Measurements from ENCODE around the gene CRADD.
"Not testable (repeated sequence)": the region's sequence is repeated elsewhere in the genome, so short reads cannot be mapped to it uniquely, and the experiment has no call there.

The CRADD gene

DNA sequence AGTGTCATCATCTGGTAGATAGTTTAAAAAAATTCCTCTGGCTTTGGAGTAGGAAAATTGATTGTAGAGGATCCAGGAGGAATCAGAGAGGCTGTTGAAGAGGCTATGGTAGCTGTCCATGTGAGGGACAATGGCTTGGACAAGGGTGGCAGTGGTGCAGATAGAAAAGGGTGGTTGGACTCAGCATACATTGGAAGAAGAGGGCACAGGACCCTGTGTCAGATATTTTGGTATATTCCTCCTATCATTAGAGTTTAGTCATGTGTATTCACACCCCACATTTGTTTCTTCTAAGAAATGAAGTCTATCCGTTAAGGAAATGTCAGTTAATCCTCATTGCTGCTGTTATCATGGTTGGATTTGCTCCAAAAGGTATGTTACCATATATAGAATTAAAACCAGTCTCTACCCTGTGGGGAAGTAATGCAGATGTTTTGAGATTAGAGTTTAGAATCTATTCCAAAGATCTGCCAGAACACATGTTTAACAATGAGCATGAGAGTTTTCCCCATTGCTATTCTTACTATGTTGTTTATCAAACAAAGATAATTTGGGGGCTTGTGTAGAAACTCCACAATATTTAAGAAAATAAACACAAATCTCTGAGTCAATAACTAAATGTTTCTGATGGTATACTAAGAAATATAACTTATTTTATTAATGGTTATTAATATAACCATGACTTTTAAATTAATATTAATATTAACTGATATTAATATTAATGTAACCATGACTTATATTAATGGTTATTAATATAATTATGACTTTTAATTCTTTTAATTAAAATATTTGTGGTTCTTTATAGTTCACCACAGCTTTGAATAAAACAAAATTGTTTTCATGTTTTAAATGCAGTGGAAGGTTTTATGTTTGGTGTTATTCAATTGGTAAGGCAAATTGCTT, 80.9 kb downstream of the CRADD start:
- DNase-seq (ENCODE audit: low read depth in 3 of 3) = no peak

- no peak for DNase-seq (ENCODE audit: low read depth in 3 of 3)
Observed at GRCh38 chr12:93758801-93759373, 81.7 kb downstream of the CRADD start.

DNA sequence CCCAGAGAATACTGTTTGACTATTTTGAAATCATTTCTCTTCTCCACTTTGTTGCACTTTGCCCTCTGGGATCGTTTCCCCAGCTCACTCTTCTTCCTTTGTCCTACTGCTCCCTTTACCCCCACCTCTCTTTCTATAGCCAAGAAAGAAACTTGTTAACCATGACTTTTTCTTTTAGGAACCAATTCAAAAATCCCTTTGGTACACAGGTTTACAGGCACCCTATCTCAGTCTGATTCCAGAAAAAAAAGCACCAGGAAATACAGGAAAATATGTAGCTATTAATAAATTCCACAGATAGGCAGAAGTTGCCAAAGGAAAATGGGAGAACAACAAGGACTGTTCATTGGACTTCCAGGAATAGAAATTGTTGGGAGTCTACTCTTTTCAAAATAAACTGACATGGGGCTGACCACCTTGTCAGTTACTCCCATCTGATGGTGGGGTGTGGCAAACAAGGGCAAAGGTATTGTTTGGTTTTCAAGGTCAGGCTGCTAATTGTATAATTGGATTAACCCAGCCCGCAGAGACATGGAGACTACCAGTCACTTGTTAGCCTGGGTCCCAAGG, 82.4 kb downstream of the CRADD start:
- no peak for DNase-seq (ENCODE audit: low read depth in 3 of 3)

DNA sequence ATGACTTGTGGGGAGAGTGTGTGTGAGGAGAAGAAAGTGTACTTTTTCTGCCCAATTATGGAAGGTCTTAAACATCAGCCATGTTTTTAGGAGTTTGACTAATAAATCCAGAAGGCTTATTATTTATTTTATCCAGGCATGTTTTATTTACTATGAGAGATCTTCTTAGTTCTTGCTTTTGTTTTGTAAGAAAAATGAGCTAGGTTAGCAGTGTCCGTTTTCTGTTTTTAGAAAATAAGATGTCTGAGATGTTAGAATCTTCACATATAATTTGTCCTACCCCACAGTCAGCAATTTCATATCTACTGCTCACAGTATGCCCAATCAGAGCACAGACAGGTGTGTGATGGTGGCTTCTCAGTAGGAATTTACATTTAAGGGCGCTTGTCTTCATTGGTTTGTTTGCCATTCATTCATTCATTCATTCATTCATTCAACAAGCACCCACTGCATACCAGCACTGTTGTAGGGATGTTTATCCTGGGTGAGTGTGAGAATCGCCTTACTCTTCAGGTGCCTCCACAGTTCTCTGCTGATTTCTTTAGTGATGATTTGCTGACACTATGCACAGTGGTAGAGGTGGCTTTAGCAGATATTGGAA, 83.2 kb downstream of the CRADD start:
- no peak for DNase-seq (ENCODE audit: low read depth in 3 of 3)

DNA sequence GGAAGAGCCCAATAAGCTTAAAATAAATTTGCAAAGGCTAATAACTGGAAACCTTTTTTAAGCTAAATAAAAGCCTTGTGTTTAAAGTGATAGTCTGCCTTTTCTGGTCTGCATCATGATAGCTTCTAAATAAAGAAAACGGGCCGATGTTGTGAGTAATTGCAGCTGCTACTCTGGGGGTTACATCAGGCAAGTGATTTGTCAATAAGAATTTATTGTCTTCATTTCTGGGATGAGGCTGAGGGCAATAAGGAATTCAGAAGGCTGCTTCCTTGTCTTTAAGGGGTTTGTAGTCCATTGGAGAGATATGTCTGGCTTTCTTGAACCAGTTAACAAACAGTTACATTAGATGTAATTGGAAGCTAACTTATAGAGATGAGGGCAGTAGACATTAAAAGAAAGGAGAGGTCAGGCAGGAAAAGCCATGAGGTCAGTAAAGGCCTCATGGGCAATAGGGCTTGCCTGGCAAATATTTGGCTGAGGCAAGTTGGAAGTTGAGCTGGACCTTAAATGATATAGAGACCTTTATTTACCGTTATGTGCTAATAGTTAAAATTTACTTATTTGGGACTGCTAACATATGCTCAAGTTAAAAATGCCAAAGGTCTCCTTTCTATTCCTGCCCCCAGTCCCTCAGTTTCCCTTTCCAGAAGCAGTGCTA, 85.0 kb downstream of the CRADD start:
- DNase-seq (ENCODE audit: low read depth in 3 of 3) = no peak

GRCh38 chr12:93762912-93763553, 85.9 kb downstream of the CRADD start:
- DNase-seq (ENCODE audit: low read depth in 3 of 3) = no peak

DNA sequence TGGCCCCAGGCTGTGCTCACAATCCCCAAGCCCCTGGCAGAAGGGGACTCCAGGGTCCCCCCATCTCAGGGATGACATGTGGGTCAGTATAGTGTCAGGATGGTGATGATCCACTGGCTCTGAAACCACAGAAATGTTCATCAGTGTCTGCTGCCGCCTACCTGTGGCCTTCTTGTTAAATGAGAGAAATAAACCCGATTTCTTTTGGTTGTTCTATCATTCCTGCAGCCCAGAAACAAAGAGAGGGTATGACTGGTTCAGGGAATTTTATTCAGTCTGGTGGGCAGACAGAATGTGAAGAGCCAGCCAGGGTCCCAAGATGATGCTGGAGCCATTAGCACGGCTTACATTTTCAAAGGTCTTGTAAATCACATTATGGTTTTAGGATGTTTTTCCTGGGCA, 86.6 kb downstream of the CRADD start:
- no peak for DNase-seq (ENCODE audit: low read depth in 3 of 3)

DNA sequence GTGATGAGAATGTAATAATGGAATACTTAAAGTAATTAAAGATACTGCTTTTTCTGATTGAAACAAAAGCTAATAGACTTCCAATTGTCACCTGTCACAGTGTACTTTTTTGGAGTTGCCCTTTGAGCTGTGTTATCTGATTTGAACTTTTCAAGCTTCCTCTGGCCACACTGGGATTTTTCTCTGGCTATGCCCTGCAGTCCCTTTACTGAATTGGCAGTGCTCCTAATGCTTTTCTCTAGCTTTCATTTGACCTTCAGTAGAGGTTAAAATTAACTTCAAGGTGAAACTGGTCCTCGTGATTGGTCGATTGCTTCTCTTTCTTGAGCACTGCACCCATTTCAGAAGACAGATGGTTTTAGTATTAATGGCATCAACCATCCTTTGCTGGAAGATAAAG, 89.2 kb downstream of the CRADD start:
- no peak for DNase-seq (ENCODE audit: low read depth in 3 of 3)

- no peak for DNase-seq (ENCODE audit: low read depth in 3 of 3)
Observed at GRCh38 chr12:93766796-93767523, 89.8 kb downstream of the CRADD start.

DNA sequence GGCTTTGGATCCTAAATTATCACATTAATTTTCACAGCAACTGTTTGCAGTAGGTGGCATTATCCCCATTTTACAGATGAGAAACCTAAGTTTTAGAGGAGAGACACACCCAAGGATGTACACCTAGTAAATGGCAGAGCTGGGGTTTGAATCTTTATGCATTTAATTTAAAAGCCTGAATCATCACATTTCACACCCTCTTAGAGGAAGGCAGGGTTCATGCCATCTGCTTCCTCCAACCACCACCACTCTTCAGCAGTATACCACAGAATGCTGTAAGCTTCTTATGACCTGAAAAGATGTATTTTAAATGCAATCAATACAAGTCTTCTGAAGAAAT, 90.3 kb downstream of the CRADD start:
- no peak for DNase-seq (ENCODE audit: low read depth in 3 of 3)

- DNase-seq (ENCODE audit: low read depth in 3 of 3) = no peak
Observed at GRCh38 chr12:93772003-93772700, 95.0 kb downstream of the CRADD start.

DNA sequence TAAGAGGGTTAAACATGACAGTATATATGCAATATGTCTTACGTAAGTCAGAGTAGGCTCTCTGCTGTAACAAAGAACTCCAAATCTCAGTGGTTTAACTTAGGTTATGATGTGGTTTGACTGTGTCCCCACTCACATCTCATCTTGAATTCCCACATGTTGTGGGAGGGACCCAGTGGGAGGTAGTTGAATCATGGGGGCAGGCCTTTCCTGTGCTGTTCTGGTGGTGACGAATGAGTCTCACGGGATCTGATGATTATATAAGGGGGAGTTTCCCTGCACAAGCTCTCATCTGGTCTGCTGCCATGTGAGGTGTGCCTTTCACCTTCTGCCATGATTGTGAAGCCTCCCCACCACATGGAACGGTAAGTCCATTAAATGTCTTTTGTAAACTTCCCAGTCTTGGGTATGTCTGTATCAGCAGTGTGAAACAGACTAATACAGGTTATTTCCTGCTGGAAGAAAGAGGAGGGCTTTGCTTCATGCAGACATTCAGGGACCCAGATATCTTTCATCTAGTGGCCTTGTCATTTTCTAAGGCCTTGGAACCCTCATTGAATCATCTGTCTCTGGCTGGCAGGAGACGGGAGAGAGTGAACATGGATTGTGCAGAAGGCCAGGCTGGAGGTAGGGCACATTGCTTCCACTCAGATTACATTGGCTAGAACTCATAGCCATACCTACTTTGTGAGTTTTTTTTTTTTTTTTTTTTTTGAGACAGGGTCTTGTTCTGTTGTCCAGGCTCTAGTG, 96.1 kb downstream of the CRADD start:
- DNase-seq (ENCODE audit: low read depth in 3 of 3) = peak in 2 of 3 experiments; percentile 31 to 44

GRCh38 chr12:93776581-93777018, 99.4 kb downstream of the CRADD start:
- DNase-seq (ENCODE audit: low read depth in 3 of 3) = no peak

DNA sequence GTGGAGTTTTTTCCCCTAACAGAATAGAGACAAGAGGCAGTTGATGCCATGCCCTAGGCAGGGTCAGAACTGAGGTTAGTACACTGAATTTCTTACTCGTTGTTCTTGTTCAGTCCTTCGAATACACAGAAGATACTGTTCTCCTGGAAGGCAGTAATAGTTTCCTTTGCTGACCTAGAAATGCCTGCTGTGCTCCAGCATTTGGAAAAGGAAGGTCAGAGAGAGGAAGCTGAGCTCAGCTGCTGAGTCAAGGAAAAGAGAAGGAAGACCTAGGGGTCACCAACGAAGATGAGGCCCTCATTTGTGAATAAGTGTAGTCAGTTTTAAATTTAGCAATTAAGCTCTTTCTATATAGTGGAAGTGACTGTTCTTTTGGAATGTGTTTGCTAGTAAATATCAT, 100.1 kb downstream of the CRADD start:
- DNase-seq (ENCODE audit: low read depth in 3 of 3) = no peak

DNA sequence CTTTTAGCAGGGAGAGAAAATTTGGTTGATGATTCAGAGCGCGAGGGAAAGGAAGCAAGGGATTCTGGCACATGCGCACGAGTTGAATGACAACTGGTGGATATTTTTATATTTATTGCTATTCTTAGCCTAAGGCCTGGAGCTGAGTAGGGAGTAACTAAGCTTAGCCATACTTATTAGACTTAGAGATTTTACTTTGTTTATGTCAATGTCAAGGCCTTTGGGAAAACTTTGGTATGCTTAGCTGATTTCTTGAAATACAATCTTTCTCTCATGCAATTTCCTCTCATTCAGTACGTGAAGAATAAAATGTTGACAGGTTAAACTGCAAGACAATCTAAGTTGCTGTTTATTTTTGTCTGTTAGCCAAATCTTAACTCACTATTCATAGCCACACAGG, 101.1 kb downstream of the CRADD start:
- DNase-seq (ENCODE audit: low read depth in 3 of 3) = no peak

DNA sequence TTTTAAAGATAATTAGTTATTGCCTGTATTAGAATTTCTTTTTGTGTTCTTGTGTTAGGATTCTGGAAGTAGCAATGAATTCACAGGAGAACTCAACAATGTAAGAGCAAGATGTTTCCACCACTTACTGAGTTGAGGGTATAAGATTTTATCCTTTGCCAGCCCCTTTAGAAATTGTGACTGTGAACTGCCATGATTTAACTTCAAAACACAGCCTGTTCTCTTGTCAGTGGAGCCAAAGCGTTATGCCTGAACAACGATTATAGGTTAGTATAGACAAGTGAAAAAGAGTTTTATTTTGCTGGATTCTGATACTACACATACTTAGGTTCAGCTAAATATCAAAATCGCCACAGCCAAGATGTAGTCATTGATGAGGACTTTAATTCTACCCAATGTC, 101.6 kb downstream of the CRADD start:
- DNase-seq (ENCODE audit: low read depth in 3 of 3) = no peak

GRCh38 chr12:93780101-93780641, 103.0 kb downstream of the CRADD start:
- DNase-seq (ENCODE audit: low read depth in 3 of 3) = no peak

DNA sequence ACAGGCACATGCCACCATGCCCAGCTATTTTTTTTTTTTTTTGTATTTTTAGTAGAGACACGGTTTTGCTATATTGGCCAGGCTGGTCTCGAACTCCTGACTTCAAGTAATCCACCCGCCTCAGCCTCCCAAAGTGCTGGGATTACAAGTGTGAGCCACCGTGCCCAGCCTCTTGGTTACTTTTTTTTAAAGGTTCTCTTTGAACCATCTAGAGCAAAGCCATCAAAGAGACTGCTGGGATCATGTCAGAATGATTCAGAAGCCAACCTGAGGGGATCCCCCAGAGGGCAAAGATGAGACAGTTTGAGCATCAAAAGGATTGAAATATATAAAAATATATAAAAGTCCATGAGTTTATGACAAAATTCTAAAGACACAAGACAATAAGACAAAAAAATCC, 103.7 kb downstream of the CRADD start:
- DNase-seq (ENCODE audit: low read depth in 3 of 3) = not testable (repeated sequence)

DNA sequence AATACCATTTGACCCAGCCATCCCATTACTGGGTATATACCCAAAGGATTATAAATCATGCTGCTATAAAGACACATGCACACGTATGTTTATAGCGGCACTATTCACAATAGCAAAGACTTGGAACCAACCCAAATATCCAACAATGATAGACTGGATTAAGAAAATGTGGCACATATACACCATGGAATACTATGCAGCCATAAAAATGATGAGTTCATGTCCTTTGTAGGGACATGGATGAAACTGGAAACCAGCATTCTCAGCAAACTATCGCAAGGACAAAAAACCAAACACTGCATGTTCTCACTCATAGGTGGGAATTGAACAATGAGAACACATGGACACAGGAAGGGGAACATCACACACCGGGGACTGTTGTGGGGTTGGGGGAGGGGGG, 104.8 kb downstream of the CRADD start:
- not testable (repeated sequence) for DNase-seq (ENCODE audit: low read depth in 3 of 3)
